ELF-1 (cell line): ENCODE results near the gene MET.

Source experiments
- DNase-seq: peaks from one replicate; pipeline ENCODE4 v3.0.0-alpha.2; 2016; ENCODE audit warnings: low read depth, low spot score

The MET gene

GRCh38 chr7:116698396-116698795 lies 26.4 kb downstream of the MET start:
- DNase-seq: no peak

- no peak for DNase-seq
Measured at GRCh38 chr7:116698930-116699721, 27.1 kb downstream of the MET start.

- DNase-seq: no peak
Measured at GRCh38 chr7:116699722-116700120, 27.7 kb downstream of the MET start.

GRCh38 chr7:116702046-116702785 lies 30.2 kb downstream of the MET start:
- DNase-seq: no peak

GRCh38 chr7:116704650-116705228 lies 32.7 kb downstream of the MET start:
- no peak for DNase-seq

GRCh38 chr7:116705419-116705818 lies 33.4 kb downstream of the MET start:
- DNase-seq: no peak

- no peak for DNase-seq
Measured at GRCh38 chr7:116706668-116707126, 34.7 kb downstream of the MET start.

- no peak for DNase-seq
Measured at GRCh38 chr7:116707289-116707688, 35.3 kb downstream of the MET start.

GRCh38 chr7:116708248-116708647 lies 36.3 kb downstream of the MET start:
- no peak for DNase-seq

GRCh38 chr7:116708861-116709260 lies 36.9 kb downstream of the MET start:
- DNase-seq: no peak

GRCh38 chr7:116709336-116709735 lies 37.3 kb downstream of the MET start:
- DNase-seq: no peak

- no peak for DNase-seq
Measured at GRCh38 chr7:116710764-116711452, 38.9 kb downstream of the MET start.

GRCh38 chr7:116711790-116712189 lies 39.8 kb downstream of the MET start:
- DNase-seq: no peak

GRCh38 chr7:116713500-116713899 lies 41.5 kb downstream of the MET start:
- DNase-seq: no peak

GRCh38 chr7:116713918-116714317 lies 41.9 kb downstream of the MET start:
- DNase-seq: no peak

GRCh38 chr7:116715077-116715476 lies 43.1 kb downstream of the MET start:
- no peak for DNase-seq

GRCh38 chr7:116717137-116717536 lies 45.1 kb downstream of the MET start:
- no peak for DNase-seq

GRCh38 chr7:116723959-116724529 lies 52.0 kb downstream of the MET start:
- DNase-seq: peak; percentile 43

- DNase-seq: no peak
Measured at GRCh38 chr7:116724560-116725231, 52.7 kb downstream of the MET start.

- no peak for DNase-seq
Measured at GRCh38 chr7:116726149-116726548, 54.2 kb downstream of the MET start.
